HG03565 (cell line): ENCODE measurements around the gene NLRX1.
"Not testable (repeated sequence)": the region's sequence is repeated elsewhere in the genome, so short reads cannot be mapped to it uniquely, and the experiment has no call there.

Experiments
- ATAC-seq: cut with Tn5 transposase; IDR thresholded peaks from one replicate; pipeline ENCODE4 v1.9.1; 2021; ENCODE audit warnings: mild to moderate bottlenecking, moderate library complexity; ENCODE audit not compliant: unreplicated experiment

Gene NLRX1

GRCh38 chr11:119206511-119207414 lies 38.2 kb downstream of the NLRX1 start:
- ATAC-seq = no peak

GRCh38 chr11:119207415-119207960 lies 39.0 kb downstream of the NLRX1 start:
- ATAC-seq = no peak

DNA sequence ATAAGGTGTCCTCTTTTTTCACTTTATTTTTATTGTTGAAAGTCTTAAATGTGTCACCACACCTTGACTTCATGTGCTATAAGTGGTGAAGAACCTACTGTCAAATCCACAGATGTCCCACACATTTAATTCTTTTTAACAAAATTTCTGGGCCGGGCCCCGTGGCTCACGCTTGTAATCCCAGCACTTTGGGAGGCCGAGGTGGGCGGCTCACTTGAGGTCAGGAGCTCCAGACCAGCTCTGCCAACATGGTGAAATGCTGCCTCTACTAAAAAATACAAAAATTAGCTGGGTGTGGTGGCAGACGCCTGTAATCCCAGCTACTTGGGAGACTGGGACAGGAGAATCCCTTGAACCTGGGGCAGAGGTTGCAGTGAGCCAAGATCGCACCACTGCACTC lies 40.7 kb downstream of the NLRX1 start:
- no peak for ATAC-seq

DNA sequence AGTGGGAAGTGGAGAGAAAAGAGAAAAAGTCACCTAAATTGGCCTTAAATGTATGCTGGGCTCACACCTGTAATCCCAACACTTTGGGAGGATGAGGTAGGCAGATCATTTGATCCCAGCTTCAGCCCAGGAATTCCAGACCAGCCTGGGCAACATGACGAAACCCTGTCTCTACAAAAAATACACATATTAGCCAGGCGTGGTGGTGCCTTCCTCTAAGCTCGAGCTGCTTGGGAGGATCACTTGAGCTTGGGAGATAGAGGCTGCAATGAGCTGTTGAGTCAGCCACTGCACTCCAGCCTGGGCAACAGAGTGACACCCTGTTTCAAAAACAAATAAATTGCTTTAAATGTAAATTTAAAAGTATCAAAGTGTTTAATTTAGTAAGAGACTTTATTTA lies 41.5 kb downstream of the NLRX1 start:
- ATAC-seq = no peak

DNA sequence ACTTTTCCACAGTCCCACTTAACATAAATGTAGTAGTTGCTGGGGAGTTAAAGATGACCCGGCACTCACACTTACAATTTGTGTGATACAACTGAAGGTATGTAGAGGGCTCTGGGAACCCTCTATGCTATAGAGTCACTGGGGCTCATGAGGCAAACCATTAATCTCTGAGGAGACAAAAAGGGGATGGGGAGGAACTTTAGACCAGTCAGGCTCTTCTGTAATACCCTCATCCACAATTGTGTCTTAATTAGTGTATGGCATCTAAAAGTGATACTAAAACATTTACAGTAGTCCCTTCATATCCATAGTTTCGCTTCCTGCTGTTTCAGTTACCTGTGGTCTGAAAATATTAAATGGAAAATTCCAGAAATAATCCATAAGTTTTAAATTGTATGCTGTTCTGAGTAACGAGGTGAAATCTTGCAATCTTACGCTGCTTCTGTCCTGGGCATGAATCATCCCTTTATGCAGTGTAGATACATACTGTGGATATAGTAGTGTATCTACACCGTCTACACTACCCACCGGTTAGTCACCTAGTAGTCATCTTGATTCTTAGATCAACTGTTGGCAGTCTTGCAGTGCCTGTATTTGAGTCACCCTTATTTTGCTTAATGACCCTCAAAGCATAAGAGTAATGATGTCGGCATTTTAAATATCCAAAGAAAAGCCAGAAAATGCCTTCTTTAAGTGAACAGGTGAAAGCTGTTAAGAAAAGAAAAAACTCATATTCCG lies 49.8 kb downstream of the NLRX1 start:
- ATAC-seq = no peak

DNA sequence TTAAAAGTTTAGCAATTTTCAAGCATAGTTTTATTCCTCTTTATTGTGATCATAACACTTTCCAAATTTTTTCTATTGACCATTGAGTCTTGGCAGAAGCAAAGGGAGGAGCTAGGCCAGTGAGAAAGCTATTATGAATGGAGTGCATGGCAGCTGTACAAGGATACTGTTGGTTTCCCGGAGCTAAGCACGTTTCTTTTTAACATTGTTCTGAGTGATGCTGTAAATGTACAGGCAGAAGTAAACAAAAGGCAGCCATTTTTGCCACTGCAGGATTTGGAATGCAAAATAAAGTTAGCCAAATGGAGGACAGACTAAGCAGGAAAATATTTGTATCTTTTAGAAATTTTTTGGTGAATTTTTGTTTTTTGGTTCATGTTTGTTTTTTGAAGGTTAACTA lies 53.8 kb downstream of the NLRX1 start:
- no peak for ATAC-seq

GRCh38 chr11:119222891-119223290 lies 54.4 kb downstream of the NLRX1 start:
- no peak for ATAC-seq

DNA sequence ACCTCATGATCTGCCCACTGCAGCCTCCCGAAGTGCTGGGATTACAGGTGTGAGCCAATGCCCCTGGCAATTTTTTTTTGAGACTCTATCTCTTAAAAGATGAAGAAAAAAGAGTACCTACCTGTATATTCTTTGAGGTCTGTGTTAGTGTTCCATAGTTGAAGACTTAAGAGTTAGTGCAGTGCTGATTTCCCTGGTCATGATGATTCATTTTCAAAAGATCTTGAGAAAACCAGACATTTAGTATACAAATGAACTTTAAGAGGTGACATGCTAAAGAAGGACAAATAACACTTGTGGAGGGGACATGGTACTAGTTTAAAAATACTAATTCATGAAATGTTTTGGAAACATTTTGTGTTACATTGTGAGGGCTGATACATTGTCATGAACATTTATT lies 55.3 kb downstream of the NLRX1 start:
- ATAC-seq = no peak

DNA sequence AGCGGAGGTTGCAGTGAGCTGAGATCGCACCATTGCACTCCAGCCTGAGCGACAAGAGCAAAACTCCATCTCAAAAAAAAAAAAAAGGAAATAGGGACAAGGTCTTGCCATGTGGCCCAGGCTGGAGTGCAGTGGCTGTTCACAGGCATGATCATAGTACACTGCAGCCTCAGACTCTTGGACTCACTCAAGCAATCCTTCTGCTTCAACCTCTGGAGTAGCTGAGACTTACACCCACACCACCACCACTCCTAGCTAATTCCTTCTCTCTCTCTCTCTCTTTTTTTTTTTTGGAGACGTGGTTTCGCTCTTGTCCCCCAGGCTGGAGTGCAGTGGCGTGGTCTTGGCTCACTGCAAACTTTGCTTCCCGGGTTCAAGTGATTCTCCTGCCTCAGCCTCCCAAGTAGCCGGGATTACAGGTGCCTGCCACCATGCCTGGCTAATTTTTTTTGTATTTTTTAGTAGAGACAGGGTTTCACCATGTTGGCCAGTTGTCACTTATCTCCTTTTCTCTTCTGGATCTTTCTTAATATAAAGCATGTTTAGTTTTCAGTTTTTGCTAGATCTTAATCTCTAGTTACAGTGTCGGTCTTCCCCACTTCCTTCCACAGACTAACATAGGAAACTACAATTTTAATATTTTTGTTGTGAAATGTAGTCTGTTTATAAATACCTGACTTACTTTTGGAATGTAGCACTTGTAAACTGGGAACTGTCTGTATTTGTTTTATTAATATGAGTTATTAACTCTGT lies 60.2 kb downstream of the NLRX1 start:
- not testable (repeated sequence) for ATAC-seq

- no peak for ATAC-seq
Measured at GRCh38 chr11:119229288-119229672, 60.8 kb downstream of the NLRX1 start.

GRCh38 chr11:119229741-119230140 lies 61.2 kb downstream of the NLRX1 start:
- ATAC-seq = no peak
